Measurements from ENCODE around the gene TFPT. TPM values are rescaled to one million over a fixed set of nuclear protein-coding genes. Genes with fewer than 3 reads are reported as not detected.
"Not testable (repeated sequence)": the region's sequence is repeated elsewhere in the genome, so short reads cannot be mapped to it uniquely, and the experiment has no call there.

Gene TFPT
- total and polyA plus RNA-seq, 2 donors from 2014 or later: 19.2 to 31.6 TPM

DNA sequence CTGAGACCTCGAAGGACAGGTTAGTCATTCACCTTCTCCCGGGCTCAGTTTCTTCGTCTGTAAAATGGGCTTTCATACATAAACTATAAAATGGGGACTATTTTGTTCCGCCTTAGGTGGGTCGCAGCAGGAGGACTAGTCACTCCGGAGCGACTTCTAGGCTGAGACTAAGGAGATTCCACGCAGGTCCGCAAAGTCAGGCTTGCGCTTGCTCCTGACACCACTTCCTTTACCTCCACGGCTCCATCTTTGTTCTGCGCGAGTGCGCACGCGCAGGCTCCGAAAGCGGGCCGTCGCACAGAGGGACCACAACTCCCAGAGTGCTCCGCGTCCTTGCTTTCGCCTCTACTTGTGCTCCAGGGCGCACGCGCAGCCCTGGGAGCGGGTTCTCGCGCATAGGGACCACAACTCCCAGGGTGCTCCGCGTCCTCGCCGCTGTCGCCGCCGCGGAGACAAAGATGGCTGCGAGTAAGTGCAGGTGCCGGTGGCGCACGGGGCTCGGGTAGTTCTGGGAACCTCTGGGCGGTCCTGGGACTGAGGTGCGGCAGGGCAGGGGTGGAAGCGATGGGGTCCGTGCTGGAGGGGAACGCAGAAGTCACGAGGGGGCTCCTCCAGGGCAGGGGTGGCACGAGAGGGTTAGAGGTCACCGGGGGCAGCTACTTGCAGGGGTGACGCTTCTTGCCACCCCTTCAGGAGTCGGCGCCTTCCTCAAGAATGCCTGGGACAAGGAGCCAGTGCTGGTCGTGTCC lies 12.9 kb downstream of the TFPT start, which contains the start of gene NDUFA3:
Gene NDUFA3, plus strand, starts transcription at position 435 of the 749 bp plus-strand sequence. Its CDS starts 24 bp downstream, at position 459.
- Histone ChIP-seq H3K36me3 (ENCODE audit: control insufficient read depth in 2 of 3, insufficient read depth in 3 of 3, low read length in 3 of 3) (peaks cover 0 to 4% (median 2%) of the 10 kb centered on the region in 3 donors), H3K27me3 (ENCODE audit: control insufficient read depth, insufficient read depth, low read length) (no peaks in the 10 kb centered on the region), H3K9me3 (ENCODE audit: control insufficient read depth in 2 of 3, insufficient read depth in 1 of 3, low read length in 3 of 3) (no peaks in the 10 kb centered on the region), H3K4me3 (ENCODE audit: low read length in 3 of 3) (peak within 1 kb of the TSS; percentile 94 to 98 (median 96)), H3K4me1 (ENCODE audit: control insufficient read depth in 2 of 3, insufficient read depth in 2 of 3, low read depth in 1 of 3, low read length in 3 of 3) (peaks cover 0 to 5% (median 0%) of the 10 kb centered on the region in 3 donors), H3K9ac (ENCODE audit: low read length in 3 of 3) (peak within 1 kb of the TSS; percentile 85 to 95 (median 91)), H3K27ac (ENCODE audit: low read depth in 2 of 2, low read length in 2 of 2) (peak within 1 kb of the TSS in 1 of 2 donors; percentile 72)
- TF ChIP-seq, protein P1, sequence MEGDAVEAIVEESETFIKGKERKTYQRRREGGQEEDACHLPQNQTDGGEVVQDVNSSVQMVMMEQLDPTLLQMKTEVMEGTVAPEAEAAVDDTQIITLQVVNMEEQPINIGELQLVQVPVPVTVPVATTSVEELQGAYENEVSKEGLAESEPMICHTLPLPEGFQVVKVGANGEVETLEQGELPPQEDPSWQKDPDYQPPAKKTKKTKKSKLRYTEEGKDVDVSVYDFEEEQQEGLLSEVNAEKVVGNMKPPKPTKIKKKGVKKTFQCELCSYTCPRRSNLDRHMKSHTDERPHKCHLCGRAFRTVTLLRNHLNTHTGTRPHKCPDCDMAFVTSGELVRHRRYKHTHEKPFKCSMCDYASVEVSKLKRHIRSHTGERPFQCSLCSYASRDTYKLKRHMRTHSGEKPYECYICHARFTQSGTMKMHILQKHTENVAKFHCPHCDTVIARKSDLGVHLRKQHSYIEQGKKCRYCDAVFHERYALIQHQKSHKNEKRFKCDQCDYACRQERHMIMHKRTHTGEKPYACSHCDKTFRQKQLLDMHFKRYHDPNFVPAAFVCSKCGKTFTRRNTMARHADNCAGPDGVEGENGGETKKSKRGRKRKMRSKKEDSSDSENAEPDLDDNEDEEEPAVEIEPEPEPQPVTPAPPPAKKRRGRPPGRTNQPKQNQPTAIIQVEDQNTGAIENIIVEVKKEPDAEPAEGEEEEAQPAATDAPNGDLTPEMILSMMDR (IDR thresholded peaks at IDR 0.05; ENCODE audit: borderline replicate concordance, extremely low read depth, insufficient read depth): no peak
- FAIRE-seq (no peak), DNase-seq (peak; percentile 98 to 100 (median 99))
- intact Hi-C loops (cut with DNase I): no loop called here

- Histone ChIP-seq H3K27me3 (ENCODE audit: control insufficient read depth, insufficient read depth, low read length) (no peaks in the 10 kb centered on the region), H3K36me3 (ENCODE audit: control insufficient read depth in 2 of 3, insufficient read depth in 3 of 3, low read length in 3 of 3) (no peaks in the 10 kb centered on the region), H3K4me3 (ENCODE audit: low read length in 3 of 3) (no peak within 1 kb of the TSS), H3K27ac (ENCODE audit: low read depth in 2 of 2, low read length in 2 of 2) (no peak within 1 kb of the TSS), H3K9me3 (ENCODE audit: control insufficient read depth in 2 of 3, insufficient read depth in 1 of 3, low read length in 3 of 3) (no peaks in the 10 kb centered on the region), H3K4me1 (ENCODE audit: control insufficient read depth in 2 of 3, insufficient read depth in 2 of 3, low read depth in 1 of 3, low read length in 3 of 3) (peaks cover 0 to 5% (median 0%) of the 10 kb centered on the region in 3 donors), H3K9ac (ENCODE audit: low read length in 3 of 3) (no peak within 1 kb of the TSS)
- intact Hi-C loops (cut with DNase I): no loop called here
- FAIRE-seq (no peak), DNase-seq (peak in 1 of 5 donors; percentile 65)
- TF ChIP-seq, protein P1 (IDR thresholded peaks at IDR 0.05; ENCODE audit: borderline replicate concordance, extremely low read depth, insufficient read depth): no peak
These were observed 14.9 kb downstream of the TFPT start, which contains the start of gene OSCAR for GRCh38 chr19:54100561-54100960. TSS of gene OSCAR (minus strand) at chr19:54100803. CDS start at chr19:54100792, 11 bp downstream.

DNA sequence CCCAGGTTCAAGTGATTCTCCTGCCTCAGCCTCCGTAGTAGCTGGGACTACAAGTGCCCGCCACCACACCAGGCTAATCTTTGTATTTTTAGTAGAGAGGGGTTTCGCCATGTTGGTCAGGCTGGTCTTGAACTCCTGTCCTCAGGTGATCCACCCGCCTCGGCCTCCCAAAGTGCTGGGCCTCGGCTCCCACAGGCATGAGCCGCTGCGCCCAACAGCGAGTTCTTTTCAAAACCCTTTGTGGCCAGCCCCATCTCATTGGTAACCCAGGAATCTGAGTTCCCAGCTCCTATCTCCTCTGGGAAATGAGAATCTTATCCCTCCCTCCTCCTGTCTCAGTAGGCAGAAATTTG lies 15.6 kb downstream of the TFPT start:
- H3K9me3 ChIP-seq (ENCODE audit: control insufficient read depth in 2 of 3, insufficient read depth in 1 of 3, low read length in 3 of 3); H3K4me3 ChIP-seq (ENCODE audit: low read length in 3 of 3); H3K27me3 ChIP-seq (ENCODE audit: control insufficient read depth, insufficient read depth, low read length); H3K27ac ChIP-seq (ENCODE audit: low read depth in 2 of 2, low read length in 2 of 2); intact Hi-C loops (cut with DNase I); H3K36me3 ChIP-seq (ENCODE audit: control insufficient read depth in 2 of 3, insufficient read depth in 3 of 3, low read length in 3 of 3); H3K4me1 ChIP-seq (ENCODE audit: control insufficient read depth in 2 of 3, insufficient read depth in 2 of 3, low read depth in 1 of 3, low read length in 3 of 3); H3K9ac ChIP-seq (ENCODE audit: low read length in 3 of 3); FAIRE-seq: not testable (repeated sequence)
- DNase-seq: peak in 1 of 5 donors; percentile 22

GRCh38 chr19:54099190-54099902 lies 16.1 kb downstream of the TFPT start:
- H3K27ac ChIP-seq (ENCODE audit: low read depth in 2 of 2, low read length in 2 of 2): no peak overlapping the region
- no peak overlapping the region for H3K4me3 ChIP-seq (ENCODE audit: low read length in 3 of 3)
- H3K27me3 ChIP-seq (ENCODE audit: control insufficient read depth, insufficient read depth, low read length): no peaks in the 10 kb centered on the region
- TF ChIP-seq, protein P1 (IDR thresholded peaks at IDR 0.05; ENCODE audit: borderline replicate concordance, extremely low read depth, insufficient read depth): no peak
- DNase-seq (peak in 1 of 5 donors; percentile 26), FAIRE-seq (no peak)
- no peaks in the 10 kb centered on the region for H3K9me3 ChIP-seq (ENCODE audit: control insufficient read depth in 2 of 3, insufficient read depth in 1 of 3, low read length in 3 of 3)
- intact Hi-C loops (cut with DNase I): no loop called here
- H3K4me1 ChIP-seq (ENCODE audit: control insufficient read depth in 2 of 3, insufficient read depth in 2 of 3, low read depth in 1 of 3, low read length in 3 of 3): peaks cover 0 to 5% (median 0%) of the 10 kb centered on the region in 3 donors
- H3K9ac ChIP-seq (ENCODE audit: low read length in 3 of 3): no peak overlapping the region
- H3K36me3 ChIP-seq (ENCODE audit: control insufficient read depth in 2 of 3, insufficient read depth in 3 of 3, low read length in 3 of 3): no peaks in the 10 kb centered on the region

Data from kidney (tissue), 14 donors.